NT2/D1 (cell line): ENCODE measurements around the gene NFKB1.

ENCODE experiments used
- SUZ12 ChIP-seq: IDR thresholded peaks from 2 replicates; pipeline ENCODE4 v1.6.1; 2011; ENCODE audit not compliant: insufficient read length, insufficient read depth; ENCODE audit errors: extremely low read depth
- YY1 ChIP-seq: IDR thresholded peaks from 2 replicates; pipeline ENCODE4 v1.6.1; 2011; ENCODE audit not compliant: insufficient read length, insufficient read depth
- ZNF274 ChIP-seq: IDR thresholded peaks from 2 replicates; pipeline ENCODE4 v1.6.1; 2011; ENCODE audit warnings: mild to moderate bottlenecking, low read depth, low read length

DNA sequence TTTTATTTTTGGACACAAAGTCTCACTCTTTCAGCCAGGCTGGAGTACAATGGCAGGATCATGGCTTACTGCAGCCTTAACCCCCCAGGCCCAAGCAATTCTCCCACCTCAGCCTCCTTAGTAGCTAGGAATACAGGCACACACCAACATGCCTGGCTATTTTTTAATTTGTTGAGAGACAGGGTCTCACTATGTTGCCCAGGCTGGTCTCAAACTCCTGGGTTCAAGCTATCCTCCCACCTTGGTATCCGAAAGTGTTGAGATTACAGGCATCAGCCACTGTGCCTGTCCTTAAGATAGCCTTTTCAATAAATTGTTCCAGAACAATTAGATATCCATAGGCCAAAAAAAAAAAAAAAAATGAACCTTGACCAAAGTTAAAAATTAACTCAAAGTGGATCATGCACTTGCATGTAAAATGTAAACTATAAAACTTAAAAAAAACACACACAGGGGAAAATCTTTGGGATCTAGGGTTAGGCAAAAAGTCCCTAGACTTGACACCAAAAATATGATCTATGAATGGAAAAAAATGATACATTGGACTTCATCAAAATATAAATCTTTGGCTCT, 28.6 kb upstream of the NFKB1 start:
- TF ChIP-seq YY1 (no peak), ZNF274 (no peak), SUZ12 (no peak)
